Aorta (tissue), 5 donors: ENCODE measurements around the gene RPL37A. TPM values are rescaled to one million over a fixed set of nuclear protein-coding genes. Genes with fewer than 3 reads are reported as not detected.

Experiments used
- ATAC-seq: fragments of 200-7000 bp; cut with Tn5 transposase; one replicate; pipeline ENCODE4 v1.9.1; 2022; ENCODE audit warnings: moderate library complexity; ENCODE audit not compliant: low FRiP score
- DNase-seq, 2 donors: peaks; one replicate each; pipeline ENCODE4 v3.0.0-alpha.2; 2020
- H3K27ac ChIP-seq, 2 donors: one replicate each; pipeline ENCODE4 v1.5.1; 2013; ENCODE audit warnings: low read length in 2 of 2, mild to moderate bottlenecking in 2 of 2, moderate library complexity in 2 of 2, control low read depth in 1 of 2, inconsistent platforms in 1 of 2, low read depth in 1 of 2
- H3K27me3 ChIP-seq, 2 donors: one replicate each; pipeline ENCODE4 v1.6.1; 2013; ENCODE audit warnings: control low read depth in 1 of 2, low read length in 1 of 2, mild to moderate bottlenecking in 1 of 2, moderate library complexity in 1 of 2; ENCODE audit not compliant: insufficient read depth in 2 of 2, control insufficient read depth in 1 of 2
- H3K36me3 ChIP-seq, 2 donors: one replicate each; pipeline ENCODE4 v1.6.1; 2013; ENCODE audit warnings: control low read depth in 1 of 2, low read length in 1 of 2, mild to moderate bottlenecking in 1 of 2; ENCODE audit not compliant: insufficient read depth in 2 of 2, control insufficient read depth in 1 of 2
- H3K4me1 ChIP-seq, 2 donors: one replicate each; pipeline ENCODE4 v1.6.1; 2013; ENCODE audit warnings: low read length in 2 of 2, control low read depth in 1 of 2, mild to moderate bottlenecking in 1 of 2, moderate library complexity in 1 of 2; ENCODE audit not compliant: insufficient read depth in 2 of 2, control insufficient read depth in 1 of 2
- H3K4me3 ChIP-seq, 2 donors: one replicate each; pipeline ENCODE4 v1.5.1; 2013; ENCODE audit warnings: low read length in 2 of 2, control low read depth in 1 of 2, mild to moderate bottlenecking in 1 of 2
- H3K9me3 ChIP-seq: one replicate; pipeline ENCODE4 v1.6.1; 2013; ENCODE audit warnings: mild to moderate bottlenecking, low read length; ENCODE audit not compliant: control insufficient read depth
- WGBS, 2 donors: extraction: QIAGEN DNeasy Blood & Tissue Kit; methylation state at CpG; one replicate each; pipeline ENCODE4 v1.1.7; 2013; 5-methylcytosine and 5-hydroxymethylcytosine counted together
- intact Hi-C, 2 donors: fragments of 100-400 bp; cut with DNase I; formaldehyde crosslinking; loops; one replicate each; pipeline versions ENCODE4 v1.14.2 to v1.15.0; 2022
- polyA plus RNA-seq, 2 donors: library from polyadenylated mRNA; stranded (reverse); fragments of 200-250 nt; gene quantifications; one replicate each; pipeline ENCODE4 v1.2.3, GENCODE V29; 2013
- total RNA-seq, 2 donors: library from RNA; stranded (reverse); fragmentation: NEBNext Ultra II Directional; extraction: Animal tissue kit (Norgen Biotek cat#: 25700); gene quantifications; one replicate each; pipeline ENCODE4 v1.2.1, GENCODE V29; 2021
- donor health status: healthy with polysubstance abuse.
- donor health status: Bipolar disorder and iron deficiency.
- donor health status: DM: no; HTN: no; CAD: no.
- donor health status: DM: no; HTN: no; CAD: no.
- donor health status: DM: yes; HTN: yes; CAD: no.

Gene RPL37A
- total and polyA plus RNA-seq, 4 donors = 1,684 to 6,118 (median 3,245) TPM

DNA sequence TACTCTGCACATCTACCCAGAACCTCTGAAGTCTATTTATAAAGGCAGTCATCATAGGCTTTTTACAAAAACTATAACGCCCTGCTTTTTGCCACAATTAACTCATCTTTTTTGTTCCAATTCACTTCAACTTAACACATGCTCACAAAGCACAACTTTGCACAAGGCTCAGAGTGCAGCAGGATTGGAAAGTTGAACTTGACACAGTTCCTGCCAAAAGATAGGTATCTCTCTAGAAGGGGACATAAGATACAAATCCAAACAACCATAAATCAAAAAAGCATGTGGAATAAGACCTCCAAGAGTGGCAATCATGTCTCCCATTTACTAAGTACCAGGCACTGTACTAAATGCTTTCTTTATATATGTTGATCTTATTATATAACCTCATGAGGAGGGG lies 36.2 kb downstream of the RPL37A start:
- Histone ChIP-seq H3K4me1 (peaks cover 0 to 10% of the 10 kb centered on the region in 2 donors), H3K36me3 (no peaks in the 10 kb centered on the region), H3K27me3 (no peaks in the 10 kb centered on the region), H3K9me3 (no peaks in the 10 kb centered on the region), H3K27ac (peak overlapping the region; percentile 84 to 98), H3K4me3 (no peak overlapping the region)
- ATAC-seq (no peak), DNase-seq (no peak)
- 13 to 14% methylated on average over 1 of the region's 1 CpG for WGBS, 2 donors
- intact Hi-C loops = loop anchor here (5.0 kb wide), 2 partner anchors 37 to 102 kb away; no protein-coding TSS in a partner anchor

GRCh38 chr2:216535454-216535995 lies 36.9 kb downstream of the RPL37A start:
- ATAC-seq = peak; percentile 87
- Histone ChIP-seq H3K27ac (peak overlapping the region; percentile 84 to 98), H3K36me3 (no peaks in the 10 kb centered on the region), H3K27me3 (no peaks in the 10 kb centered on the region), H3K4me3 (no peak overlapping the region), H3K9me3 (no peaks in the 10 kb centered on the region), H3K4me1 (peaks cover 0 to 10% of the 10 kb centered on the region in 2 donors)
- 1 to 3% methylated on average over 10 of the region's 10 CpGs for WGBS, 2 donors
- intact Hi-C loops = loop anchor here (5.0 kb wide), 2 partner anchors 37 to 102 kb away; no protein-coding TSS in a partner anchor
- DNase-seq = peak; percentile 81 to 92

- 34 to 41% methylated on average over 6 of the region's 6 CpGs for WGBS, 2 donors
- intact Hi-C loops = loop anchor here (5.0 kb wide), 2 partner anchors 36 to 101 kb away; no protein-coding TSS in a partner anchor
- no peak for ATAC-seq
- DNase-seq = no peak
- Histone ChIP-seq H3K4me3 (no peak overlapping the region), H3K27me3 (no peaks in the 10 kb centered on the region), H3K4me1 (peaks cover 0 to 10% of the 10 kb centered on the region in 2 donors), H3K9me3 (no peaks in the 10 kb centered on the region), H3K27ac (peak overlapping the region in 1 of 2 donors; percentile 11), H3K36me3 (no peaks in the 10 kb centered on the region)
These were observed 38.1 kb downstream of the RPL37A start for GRCh38 chr2:216536734-216537210.

- H3K9me3 ChIP-seq = no peaks in the 10 kb centered on the region
- DNase-seq (no peak), ATAC-seq (no peak)
- WGBS, 2 donors = 77 to 78% methylated on average over 4 of the region's 4 CpGs
- intact Hi-C loops = loop anchor here (5.0 kb wide), 2 partner anchors 35 to 100 kb away; no protein-coding TSS in a partner anchor
- H3K4me1 ChIP-seq = peaks cover 0 to 10% of the 10 kb centered on the region in 2 donors
- H3K4me3 ChIP-seq = no peak overlapping the region
- H3K36me3 ChIP-seq = no peaks in the 10 kb centered on the region
- H3K27me3 ChIP-seq = no peaks in the 10 kb centered on the region
- no peak overlapping the region for H3K27ac ChIP-seq
These were observed 38.7 kb downstream of the RPL37A start for GRCh38 chr2:216537366-216537765.

DNA sequence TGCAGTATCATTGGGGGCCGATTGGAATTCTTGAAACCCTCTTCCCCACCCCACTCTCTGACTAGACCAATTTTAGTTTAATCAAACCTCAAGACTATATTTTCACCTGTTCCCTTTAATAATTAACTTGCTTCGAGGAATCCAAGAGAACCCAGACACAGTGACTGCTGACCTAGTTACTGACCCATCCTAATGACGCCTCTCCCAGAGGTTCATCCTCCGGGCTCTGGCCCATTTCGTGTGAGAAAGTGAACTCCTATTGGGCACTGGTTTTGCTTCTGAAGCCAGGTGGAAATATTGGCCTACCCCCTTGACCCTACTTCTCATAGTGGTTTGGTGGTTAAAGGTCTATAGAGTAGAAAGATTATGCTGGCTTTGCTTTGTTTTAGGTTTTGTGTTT lies 39.9 kb downstream of the RPL37A start:
- Histone ChIP-seq H3K27me3 (no peaks in the 10 kb centered on the region), H3K27ac (no peak overlapping the region), H3K9me3 (no peaks in the 10 kb centered on the region), H3K4me1 (peaks cover 0 to 10% of the 10 kb centered on the region in 2 donors), H3K36me3 (no peaks in the 10 kb centered on the region), H3K4me3 (no peak overlapping the region)
- ATAC-seq (no peak), DNase-seq (no peak)
- intact Hi-C loops = loop anchor here (5.0 kb wide), 2 partner anchors 34 to 99 kb away; no protein-coding TSS in a partner anchor
- 92 to 97% methylated on average over 5 of the region's 5 CpGs for WGBS, 2 donors

- ATAC-seq (no peak), DNase-seq (no peak)
- Histone ChIP-seq H3K9me3 (no peaks in the 10 kb centered on the region), H3K4me3 (no peak overlapping the region), H3K4me1 (peaks cover 0 to 10% of the 10 kb centered on the region in 2 donors), H3K27ac (peak overlapping the region in 1 of 2 donors; percentile 46), H3K27me3 (no peaks in the 10 kb centered on the region), H3K36me3 (no peaks in the 10 kb centered on the region)
- 96 to 98% methylated on average over 4 of the region's 4 CpGs for WGBS, 2 donors
- intact Hi-C loops = loop anchor here (5.0 kb wide), 2 partner anchors 33 to 98 kb away; no protein-coding TSS in a partner anchor
These were observed 40.5 kb downstream of the RPL37A start for GRCh38 chr2:216539120-216539519.

DNA sequence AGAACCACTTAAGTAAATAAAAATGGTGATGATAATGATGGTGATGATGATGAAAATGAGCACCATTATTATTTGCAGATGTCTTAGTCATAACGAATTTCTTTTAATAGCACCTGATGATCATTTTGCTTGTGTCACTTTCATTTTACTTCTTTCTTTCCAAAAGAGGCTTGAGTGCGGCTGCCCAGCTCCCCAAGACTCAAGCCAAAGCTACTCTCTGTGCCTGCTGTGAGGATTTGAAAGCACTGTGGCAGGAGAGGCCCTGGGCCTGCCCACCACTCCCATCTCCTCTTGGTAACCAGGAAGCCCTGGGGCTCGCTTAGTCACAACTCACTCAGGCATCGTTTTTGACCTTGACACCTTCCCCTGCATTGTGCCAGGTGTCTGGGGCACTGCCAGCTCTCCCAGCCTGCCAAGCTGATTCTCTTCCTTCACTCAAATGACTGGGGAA lies 41.2 kb downstream of the RPL37A start:
- H3K9me3 ChIP-seq = no peaks in the 10 kb centered on the region
- DNase-seq (peak in 1 of 2 donors; percentile 81), ATAC-seq (no peak)
- intact Hi-C loops = loop anchor here (5.0 kb wide), 2 partner anchors 32 to 97 kb away; no protein-coding TSS in a partner anchor
- H3K36me3 ChIP-seq = no peaks in the 10 kb centered on the region
- whole genome bisulfite sequencing, 2 donors = 17 to 20% methylated on average over 4 of the region's 4 CpGs
- no peak overlapping the region for H3K4me3 ChIP-seq
- H3K27ac ChIP-seq = peak overlapping the region; percentile 19 to 96
- peaks cover 0 to 10% of the 10 kb centered on the region in 2 donors for H3K4me1 ChIP-seq
- H3K27me3 ChIP-seq = no peaks in the 10 kb centered on the region

GRCh38 chr2:216540920-216541319 lies 42.3 kb downstream of the RPL37A start:
- H3K4me3 ChIP-seq = no peak overlapping the region
- 6 to 10% methylated on average over 6 of the region's 6 CpGs for WGBS, 2 donors
- H3K27me3 ChIP-seq = no peaks in the 10 kb centered on the region
- intact Hi-C loops = no loop called here
- peaks cover 0 to 8% of the 10 kb centered on the region in 2 donors for H3K4me1 ChIP-seq
- no peaks in the 10 kb centered on the region for H3K9me3 ChIP-seq
- peak overlapping the region; percentile 19 to 96 for H3K27ac ChIP-seq
- ATAC-seq (peak; percentile 64), DNase-seq (no peak)
- no peaks in the 10 kb centered on the region for H3K36me3 ChIP-seq

GRCh38 chr2:216541505-216541904 lies 42.9 kb downstream of the RPL37A start:
- H3K27ac ChIP-seq = peak overlapping the region; percentile 19 to 96
- DNase-seq (no peak), ATAC-seq (no peak)
- H3K27me3 ChIP-seq = no peaks in the 10 kb centered on the region
- H3K36me3 ChIP-seq = no peaks in the 10 kb centered on the region
- H3K9me3 ChIP-seq = no peaks in the 10 kb centered on the region
- H3K4me3 ChIP-seq = no peak overlapping the region
- intact Hi-C loops = no loop called here
- peaks cover 0 to 4% of the 10 kb centered on the region in 2 donors for H3K4me1 ChIP-seq
- 76 to 84% methylated on average over 3 of the region's 3 CpGs for WGBS, 2 donors
